MG63 (cell line): ENCODE measurements around the gene ERC1. TPM values are rescaled to one million over a fixed set of nuclear protein-coding genes. Genes with fewer than 3 reads are reported as not detected.
A peak's percentile ranks its signal among the peaks of the same experiment; 100 is the strongest.

Experiments
- DNase-seq: peaks from one replicate; pipeline ENCODE4 v3.0.0-alpha.2; 2020
- H3K27me3 ChIP-seq: fragments of 250-450 bp; sonication (Bioruptor Pico); 2 replicates; pipeline ENCODE4 v1.5.1; 2020; ENCODE audit warnings: mild to moderate bottlenecking, moderate library complexity
- H3K36me3 ChIP-seq: fragments of 250-450 bp; sonication (Bioruptor Pico); 2 replicates; pipeline ENCODE4 v1.5.1; 2020; ENCODE audit warnings: mild to moderate bottlenecking, moderate library complexity
- H3K4me3 ChIP-seq: fragments of 250-450 bp; sonication (Bioruptor Pico); 2 replicates; pipeline ENCODE4 v1.5.1; 2020; ENCODE audit warnings: mild to moderate bottlenecking, moderate library complexity
- H3K9me3 ChIP-seq: fragments of 250-450 bp; sonication (Bioruptor Pico); 2 replicates; pipeline ENCODE4 v1.5.1; 2020; ENCODE audit warnings: mild to moderate bottlenecking, moderate library complexity
- total RNA-seq: library from RNA; depleted of rRNA; stranded (reverse); fragments of >200 nt; shearing (Covaris generic); gene quantifications from 2 replicates; pipeline ENCODE4 v1.2.3, GENCODE V29; 2014; ENCODE audit warnings: low replicate concordance

The ERC1 gene
- total RNA-seq, 1 experiment from 2014 or later = 24.4 TPM

GRCh38 chr12:1436015-1436414, 445.0 kb downstream of the ERC1 start:
- Histone ChIP-seq H3K27me3 (no peaks in the 10 kb centered on the region), H3K4me3 (no peak overlapping the region), H3K36me3 (peaks cover 9% of the 10 kb centered on the region), H3K9me3 (no peaks in the 10 kb centered on the region)
- no peak for DNase-seq

GRCh38 chr12:1436981-1437380, 446.0 kb downstream of the ERC1 start:
- H3K27me3 ChIP-seq = no peaks in the 10 kb centered on the region
- H3K36me3 ChIP-seq = peaks cover 13% of the 10 kb centered on the region
- H3K4me3 ChIP-seq = no peak overlapping the region
- no peak for DNase-seq
- no peaks in the 10 kb centered on the region for H3K9me3 ChIP-seq

GRCh38 chr12:1439201-1439600, 448.2 kb downstream of the ERC1 start:
- H3K27me3 ChIP-seq = no peaks in the 10 kb centered on the region
- H3K36me3 ChIP-seq = peaks cover 7% of the 10 kb centered on the region
- no peaks in the 10 kb centered on the region for H3K9me3 ChIP-seq
- H3K4me3 ChIP-seq = no peak overlapping the region
- no peak for DNase-seq

GRCh38 chr12:1439687-1440086, 448.7 kb downstream of the ERC1 start:
- no peaks in the 10 kb centered on the region for H3K27me3 ChIP-seq
- H3K9me3 ChIP-seq = no peaks in the 10 kb centered on the region
- no peak overlapping the region for H3K4me3 ChIP-seq
- peaks cover 8% of the 10 kb centered on the region; the same call in 1 of the 2 replicates for H3K36me3 ChIP-seq
- no peak for DNase-seq

GRCh38 chr12:1443421-1444141, 452.6 kb downstream of the ERC1 start:
- no peak overlapping the region for H3K4me3 ChIP-seq
- peak; percentile 88 for DNase-seq
- H3K36me3 ChIP-seq = peaks cover 38% of the 10 kb centered on the region

GRCh38 chr12:1444142-1444516, 453.1 kb downstream of the ERC1 start:
- no peak overlapping the region for H3K4me3 ChIP-seq
- no peaks in the 10 kb centered on the region for H3K27me3 ChIP-seq
- H3K36me3 ChIP-seq = peaks cover 44% of the 10 kb centered on the region
- no peak for DNase-seq
- peaks cover 7% of the 10 kb centered on the region; the same call in 1 of the 2 replicates for H3K9me3 ChIP-seq

More at GRCh38 chr12:1443421-1444141, 452.6 kb downstream of the ERC1 start:
- no peaks in the 10 kb centered on the region for H3K27me3 ChIP-seq
- H3K9me3 ChIP-seq = peaks cover 7% of the 10 kb centered on the region; the same call in 1 of the 2 replicates

GRCh38 chr12:1445807-1446206, 454.8 kb downstream of the ERC1 start:
- Histone ChIP-seq H3K27me3 (no peaks in the 10 kb centered on the region), H3K9me3 (peaks cover 7% of the 10 kb centered on the region; the same call in 1 of the 2 replicates), H3K4me3 (no peak overlapping the region), H3K36me3 (peaks cover 61% of the 10 kb centered on the region)
- DNase-seq = no peak

- DNase-seq = no peak
- Histone ChIP-seq H3K27me3 (no peaks in the 10 kb centered on the region), H3K4me3 (no peak overlapping the region), H3K9me3 (peaks cover 7% of the 10 kb centered on the region; the same call in 1 of the 2 replicates), H3K36me3 (peaks cover 75% of the 10 kb centered on the region)
Observed at GRCh38 chr12:1448336-1448735, 457.3 kb downstream of the ERC1 start.

- Histone ChIP-seq H3K4me3 (no peak overlapping the region), H3K27me3 (no peaks in the 10 kb centered on the region), H3K36me3 (peaks cover 62% of the 10 kb centered on the region), H3K9me3 (no peaks in the 10 kb centered on the region; the same call in 1 of the 2 replicates)
- no peak for DNase-seq
Observed at GRCh38 chr12:1453810-1454209, 462.8 kb downstream of the ERC1 start.

GRCh38 chr12:1456885-1457284, 465.9 kb downstream of the ERC1 start:
- Histone ChIP-seq H3K9me3 (no peaks in the 10 kb centered on the region), H3K36me3 (peaks cover 45% of the 10 kb centered on the region), H3K4me3 (no peak overlapping the region), H3K27me3 (no peaks in the 10 kb centered on the region)
- DNase-seq = no peak

GRCh38 chr12:1457901-1458300, 466.9 kb downstream of the ERC1 start:
- H3K9me3 ChIP-seq = no peaks in the 10 kb centered on the region
- no peak overlapping the region for H3K4me3 ChIP-seq
- no peaks in the 10 kb centered on the region for H3K27me3 ChIP-seq
- peaks cover 45% of the 10 kb centered on the region for H3K36me3 ChIP-seq
- DNase-seq = peak; percentile 99

- Histone ChIP-seq H3K9me3 (no peaks in the 10 kb centered on the region), H3K36me3 (peaks cover 42% of the 10 kb centered on the region)
Observed at GRCh38 chr12:1459339-1459738, 468.3 kb downstream of the ERC1 start.

GRCh38 chr12:1463073-1463905, 472.3 kb downstream of the ERC1 start:
- Histone ChIP-seq H3K9me3 (no peaks in the 10 kb centered on the region), H3K27me3 (no peaks in the 10 kb centered on the region), H3K4me3 (no peak overlapping the region), H3K36me3 (peaks cover 35% of the 10 kb centered on the region)
- DNase-seq = no peak

More at GRCh38 chr12:1459339-1459738, 468.3 kb downstream of the ERC1 start:
- Histone ChIP-seq H3K4me3 (no peak overlapping the region), H3K27me3 (no peaks in the 10 kb centered on the region)
- no peak for DNase-seq

GRCh38 chr12:1464925-1465324, 473.9 kb downstream of the ERC1 start:
- no peaks in the 10 kb centered on the region for H3K9me3 ChIP-seq
- DNase-seq = no peak
- peaks cover 32% of the 10 kb centered on the region for H3K36me3 ChIP-seq

GRCh38 chr12:1465990-1466389, 475.0 kb downstream of the ERC1 start:
- Histone ChIP-seq H3K4me3 (no peak overlapping the region), H3K9me3 (no peaks in the 10 kb centered on the region), H3K27me3 (no peaks in the 10 kb centered on the region), H3K36me3 (peaks cover 32% of the 10 kb centered on the region)
- DNase-seq = no peak

More at GRCh38 chr12:1464925-1465324, 473.9 kb downstream of the ERC1 start:
- Histone ChIP-seq H3K27me3 (no peaks in the 10 kb centered on the region), H3K4me3 (no peak overlapping the region)

- H3K27me3 ChIP-seq = no peaks in the 10 kb centered on the region
- H3K9me3 ChIP-seq = no peaks in the 10 kb centered on the region
- DNase-seq = no peak
Observed at GRCh38 chr12:1466481-1467154, 475.6 kb downstream of the ERC1 start.

GRCh38 chr12:1467710-1468109, 476.7 kb downstream of the ERC1 start:
- Histone ChIP-seq H3K36me3 (peaks cover 21% of the 10 kb centered on the region), H3K4me3 (no peak overlapping the region), H3K27me3 (no peaks in the 10 kb centered on the region), H3K9me3 (no peaks in the 10 kb centered on the region)
- DNase-seq = no peak

More at GRCh38 chr12:1466481-1467154, 475.6 kb downstream of the ERC1 start:
- H3K4me3 ChIP-seq = no peak overlapping the region
- peaks cover 29% of the 10 kb centered on the region for H3K36me3 ChIP-seq
